AG04450 (cell line): ENCODE data around the gene PTGR2. TPM values are rescaled to one million over a fixed set of nuclear protein-coding genes. Genes with fewer than 3 reads are reported as not detected.

ENCODE experiments used
- CTCF ChIA-PET: fragments of 300-600, 350-600 bp; formaldehyde crosslinking; extraction: SDS; loops from one replicate; lab custom pipeline; 2022; ENCODE audit warnings: antibody characterized with exemption, inconsistent platforms; lab: Charles Lee
- POLR2A ChIA-PET: fragments of 350-600 bp; formaldehyde crosslinking; extraction: SDS; loops from one replicate; lab custom pipeline; 2021; ENCODE audit warnings: antibody characterized with exemption, inconsistent platforms; lab: Yijun Ruan, JAX
- DNase-seq: peaks from one replicate; pipeline ENCODE4 v3.0.0-alpha.2; 2011; ENCODE audit warnings: low read depth, low spot score
- H3K27ac ChIP-seq: one replicate; pipeline ENCODE4 v1.5.1; 2012; ENCODE audit warnings: low read depth, low read length, control low read depth
- H3K27me3 ChIP-seq: one replicate; pipeline ENCODE4 v1.6.0; 2012; ENCODE audit warnings: low read length; ENCODE audit not compliant: control insufficient read depth, insufficient read depth
- H3K4me3 ChIP-seq: 2 replicates; pipeline ENCODE4 v1.5.1; 2011; ENCODE audit warnings: mild to moderate bottlenecking, low read depth, low read length, control low read depth
- H3K9me3 ChIP-seq: 2 replicates; pipeline ENCODE4 v1.5.1; 2012; ENCODE audit warnings: low read length; ENCODE audit not compliant: control insufficient read depth, insufficient read depth
- CTCF ChIP-seq: IDR thresholded peaks from 2 replicates; pipeline ENCODE4 v1.5.1; 2011; ENCODE audit warnings: low read depth, low read length, control low read depth, inconsistent platforms
- polyA plus RNA-seq: library from polyadenylated mRNA; depleted of rRNA; stranded (reverse); fragments of >200 nt; gene quantifications from 2 replicates; pipeline ENCODE4 v1.2.3, GENCODE V29; 2011; rRNA removed
- small RNA-seq: library from RNA; depleted of rRNA; stranded (forward); fragments of <200 nt; gene quantifications from one replicate; pipeline ENCODE3, GENCODE V24; 2012; ENCODE audit warnings: low read depth; ENCODE audit not compliant: insufficient read length

The PTGR2 gene
- polyA plus RNA-seq, 1 experiment, result 6.9 TPM

- CTCF ChIA-PET, result interaction anchor here (1.2 to 1.6 kb wide), 2 partner anchors 12 to 195 kb away, joined by 3 to 4 read pairs; no protein-coding TSS in a partner anchor
- no peak for TF ChIP-seq CTCF
- Histone ChIP-seq H3K9me3 (no peaks in the 10 kb centered on the region), H3K27me3 (no peaks in the 10 kb centered on the region), H3K4me3 (no peak overlapping the region), H3K27ac (peak overlapping the region; percentile 66)
- peak; percentile 24 for DNase-seq
- POLR2A ChIA-PET, result no interaction called here
Measured at GRCh38 chr14:73924337-73924736, 72.7 kb downstream of the PTGR2 start.

Small RNAs within 50 kb of the gene (small RNA-seq; reads per million reads assigned to genes)
- gene AC005520.4, result not detected
- not detected for gene RF00019

Other genes starting within 250 kb of the PTGR2 start
- gene ACOT6, start 239.3 kb upstream of the PTGR2 start, polyA plus RNA-seq, result not detected in 2 replicates
- gene DNAL1, start 206.8 kb upstream of the PTGR2 start, polyA plus RNA-seq, result 7.1 and 10.0 TPM in 2 replicates
- 21.3 and 21.5 TPM in 2 replicates for gene PNMA1, start 137.4 kb upstream of the PTGR2 start, polyA plus RNA-seq
- gene ZNF410, start 35.0 kb downstream of the PTGR2 start, polyA plus RNA-seq, result 54.5 and 55.3 TPM in 2 replicates
- gene FAM161B, start 98.3 kb downstream of the PTGR2 start, polyA plus RNA-seq, result 2.6 and 2.8 TPM in 2 replicates
- gene COQ6, start 98.5 kb downstream of the PTGR2 start, polyA plus RNA-seq, result 25.9 and 28.5 TPM in 2 replicates
- 10.0 and 11.4 TPM in 2 replicates for gene ENTPD5, start 167.5 kb downstream of the PTGR2 start, polyA plus RNA-seq
- 4.8 and 6.7 TPM in 2 replicates for gene BBOF1, start 167.5 kb downstream of the PTGR2 start, polyA plus RNA-seq
- 18.3 and 19.0 TPM in 2 replicates for gene ALDH6A1, start 232.6 kb downstream of the PTGR2 start, polyA plus RNA-seq
- gene LIN52, start 233.1 kb downstream of the PTGR2 start, polyA plus RNA-seq, result 8.1 and 10.6 TPM in 2 replicates